8988T (cell line): Measurements from ENCODE around the gene OR6B3.

ENCODE experiments used
- DNase-seq: peaks from one replicate; pipeline ENCODE4 v3.0.0; 2011

Gene OR6B3

DNA sequence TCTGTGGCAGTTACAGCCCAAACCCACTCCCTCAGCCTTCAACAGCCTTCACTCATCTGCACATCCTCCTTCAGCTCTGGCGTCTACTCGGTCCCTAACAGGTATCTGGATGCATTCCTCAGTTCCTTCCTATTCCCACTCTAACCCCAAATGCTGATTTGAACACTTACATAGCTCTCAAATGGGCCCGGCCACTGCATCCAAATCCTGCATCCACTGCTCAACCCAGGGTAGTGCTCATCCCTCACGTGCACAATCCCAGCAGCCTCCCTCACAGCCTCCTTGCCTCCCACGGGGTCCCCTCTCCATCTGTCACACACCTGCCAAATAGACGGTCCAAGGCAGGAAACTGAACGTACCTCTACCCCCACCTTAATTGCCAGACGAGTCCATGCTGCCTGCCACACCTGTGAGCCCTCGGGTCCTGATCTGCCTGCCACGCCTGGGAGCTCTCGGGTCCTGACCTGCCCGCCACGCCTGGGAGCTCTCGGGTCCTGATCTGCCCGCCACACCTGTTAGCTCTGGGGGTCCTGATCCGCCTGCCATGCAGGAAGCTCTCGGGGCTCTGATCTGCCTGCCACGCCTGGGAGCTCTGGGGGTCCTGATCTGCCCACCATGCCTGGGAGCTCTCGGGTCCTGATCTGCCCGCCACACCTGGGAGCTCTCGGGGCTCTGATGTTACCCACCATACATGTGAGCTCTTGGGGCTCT, 9.9 kb downstream of the OR6B3 start:
- no peak for DNase-seq

GRCh38 chr2:240042740-240043139, 10.6 kb downstream of the OR6B3 start:
- DNase-seq: no peak

GRCh38 chr2:240041363-240041762, 12.0 kb downstream of the OR6B3 start:
- DNase-seq: no peak

DNA sequence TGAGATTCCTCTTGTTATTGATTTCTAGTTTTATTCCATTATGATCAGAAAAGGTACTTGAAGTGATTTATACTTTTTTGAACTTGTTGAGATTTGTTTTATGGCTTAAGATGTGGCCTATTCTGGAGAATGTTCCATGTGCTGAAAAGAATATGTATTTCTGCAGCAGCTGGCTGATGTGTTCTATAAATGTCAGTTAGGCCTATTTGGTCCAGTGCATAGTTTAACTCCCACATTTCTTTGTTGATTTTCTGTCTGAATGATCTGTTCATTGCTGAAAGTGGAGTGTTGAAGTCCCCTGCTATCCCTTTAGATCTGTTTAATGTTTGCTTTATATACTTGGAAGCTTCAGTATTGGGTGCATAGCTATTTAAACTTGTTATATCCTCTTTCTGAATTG, 16.0 kb downstream of the OR6B3 start:
- no peak for DNase-seq

DNA sequence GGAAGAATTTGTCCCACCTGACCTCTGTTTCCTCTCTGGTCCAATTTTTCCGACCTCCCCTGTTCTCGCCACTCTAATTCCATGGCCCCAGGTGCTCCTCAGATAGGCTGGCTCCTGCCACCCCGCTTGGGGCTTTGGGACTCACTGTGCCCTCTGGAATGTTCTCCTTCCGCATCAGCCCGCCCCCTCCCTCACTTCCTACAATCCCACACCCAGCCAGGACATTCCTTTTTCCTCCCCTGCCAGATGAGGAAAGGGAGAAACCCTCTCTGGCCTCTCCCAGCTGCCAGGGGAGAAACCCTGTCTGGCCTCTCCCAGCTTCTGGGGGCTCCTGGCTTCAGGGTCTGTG, 20.0 kb downstream of the OR6B3 start:
- DNase-seq: no peak

DNA sequence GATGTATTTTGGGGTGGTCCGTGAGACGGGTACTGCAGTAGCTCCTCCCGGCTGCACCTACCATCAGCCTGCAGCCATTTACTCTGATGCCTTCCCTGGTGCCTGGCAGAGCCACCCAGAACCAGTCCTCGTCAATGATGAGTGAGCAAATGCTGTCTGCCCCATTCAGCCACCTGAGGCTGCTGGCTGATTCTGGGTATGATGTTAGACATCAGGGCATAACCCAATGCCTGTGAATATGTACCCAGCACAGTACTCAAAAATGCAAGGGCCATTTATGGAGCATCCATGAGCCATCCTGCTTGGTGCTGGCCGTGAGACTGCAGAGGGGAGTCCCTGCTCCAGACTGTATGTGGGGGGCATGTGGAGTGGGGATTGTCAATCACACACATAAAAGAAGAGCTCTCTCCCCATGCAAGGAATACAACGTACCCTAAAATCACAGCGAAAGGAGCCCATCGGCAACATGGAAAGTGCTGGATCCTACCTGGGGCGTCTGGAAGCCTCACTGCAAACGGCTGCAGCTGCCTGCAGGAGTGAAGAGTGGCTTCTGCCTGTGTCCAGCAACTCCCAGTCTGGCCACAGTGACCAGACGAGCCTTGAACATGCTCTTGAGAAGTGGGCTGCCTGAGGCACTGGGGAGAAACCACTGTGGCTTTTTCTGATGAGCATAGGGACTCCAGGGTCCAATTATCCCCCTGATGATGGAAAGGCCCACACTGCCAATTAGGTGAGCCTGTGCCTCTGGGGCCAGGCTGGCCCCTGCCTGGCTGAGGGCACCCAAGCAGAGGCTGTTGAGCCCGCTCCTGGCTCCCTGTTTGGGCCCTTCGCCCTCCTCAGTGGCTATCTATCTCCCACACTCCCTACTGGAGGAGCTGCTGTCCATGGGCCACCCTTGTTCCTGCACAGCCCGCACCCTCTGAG, 20.7 kb downstream of the OR6B3 start:
- no peak for DNase-seq

DNA sequence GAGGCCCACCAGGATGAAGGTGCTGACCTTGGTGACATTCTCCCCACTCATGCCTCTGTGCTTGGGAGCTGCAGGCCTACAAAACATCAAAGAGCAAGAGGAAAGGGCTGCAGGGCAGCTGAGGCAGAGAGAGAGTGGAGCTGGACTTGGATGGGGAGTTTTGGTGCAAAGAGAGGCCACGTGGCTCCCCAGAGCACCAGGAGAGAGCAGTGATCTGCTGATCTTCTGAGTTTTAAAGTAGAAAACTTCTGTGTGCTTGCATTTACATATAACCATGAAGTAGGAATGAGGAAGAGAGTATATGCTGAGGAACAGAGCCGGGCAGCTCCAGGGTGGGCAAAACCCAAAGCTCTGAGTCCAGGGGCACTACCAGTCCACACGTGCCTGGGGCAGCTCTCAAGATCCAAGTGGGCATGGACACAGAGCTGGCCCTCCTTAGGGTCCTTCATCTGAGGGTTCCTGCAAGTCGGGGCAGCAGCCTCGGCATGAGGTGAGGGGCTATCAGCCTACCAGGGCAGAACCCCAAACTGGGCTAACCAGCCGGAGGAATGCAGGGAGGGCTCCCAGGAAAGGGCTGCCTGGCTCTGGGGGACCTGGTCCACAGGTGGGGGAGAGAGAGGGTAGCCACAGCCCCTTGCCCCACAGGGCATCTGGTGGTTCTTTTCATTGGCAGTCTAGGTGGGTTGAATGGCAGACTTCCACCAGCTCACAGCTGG, 22.8 kb downstream of the OR6B3 start, which contains the start of gene OR6B2:
OR6B2 (minus strand) TSS at position 51 of the 716 bp plus-strand sequence; CDS start at position 51, 0 bp downstream.
- DNase-seq: no peak

- no peak for DNase-seq
Observed at GRCh38 chr2:240024766-240025165, 28.6 kb downstream of the OR6B3 start.

- no peak for DNase-seq
Observed at GRCh38 chr2:240023792-240024191, 29.5 kb downstream of the OR6B3 start.

DNA sequence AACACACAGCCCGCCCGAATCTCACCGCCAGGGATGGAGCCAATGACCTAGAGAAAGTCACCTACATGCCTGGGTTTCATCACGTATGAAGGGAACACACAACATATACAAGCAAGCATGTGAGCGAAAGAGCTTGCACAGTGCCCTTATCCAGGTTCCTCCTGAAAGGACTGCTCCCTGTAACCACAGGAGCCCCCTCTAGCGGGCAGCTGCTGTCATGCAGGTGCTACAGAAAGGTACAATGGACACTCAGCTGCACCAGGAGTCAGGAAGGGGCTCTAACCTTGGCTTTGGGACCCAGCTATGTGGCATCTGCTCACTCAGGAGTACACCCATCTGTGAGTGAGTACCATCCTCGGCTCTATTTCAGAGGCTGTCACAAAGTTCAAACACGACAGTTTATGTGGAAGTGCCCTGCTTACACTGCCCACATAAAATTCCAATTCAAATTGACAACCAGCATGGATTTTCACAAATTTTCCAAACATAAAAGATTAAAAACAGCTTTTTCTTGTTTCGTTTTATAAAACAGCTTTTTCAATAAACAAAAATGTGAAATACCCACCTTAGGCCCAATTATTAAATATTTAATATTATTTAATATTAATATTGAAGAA, 31.7 kb downstream of the OR6B3 start:
- peak; percentile 77 for DNase-seq

- no peak for DNase-seq
Observed at GRCh38 chr2:240018071-240018750, 35.1 kb downstream of the OR6B3 start.

DNA sequence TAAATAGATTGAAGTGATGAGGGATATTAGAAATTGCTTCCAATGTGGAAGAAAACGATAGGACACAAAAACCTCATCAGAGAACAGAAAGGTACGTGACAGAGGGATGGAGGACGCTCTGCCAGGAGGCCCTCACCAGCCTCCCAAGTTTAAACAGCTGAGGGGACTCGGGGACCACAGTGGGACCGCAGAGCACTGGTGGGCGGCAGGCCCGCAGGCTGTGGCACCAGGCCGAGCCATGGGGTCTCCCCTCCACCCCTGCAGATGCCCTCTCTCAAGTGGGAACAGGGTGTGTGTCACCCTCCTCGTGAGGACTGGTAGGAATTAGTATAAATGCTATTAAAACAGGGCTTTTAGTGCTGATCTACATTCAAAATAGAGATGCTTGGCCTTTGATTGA, 39.0 kb downstream of the OR6B3 start:
- no peak for DNase-seq

DNA sequence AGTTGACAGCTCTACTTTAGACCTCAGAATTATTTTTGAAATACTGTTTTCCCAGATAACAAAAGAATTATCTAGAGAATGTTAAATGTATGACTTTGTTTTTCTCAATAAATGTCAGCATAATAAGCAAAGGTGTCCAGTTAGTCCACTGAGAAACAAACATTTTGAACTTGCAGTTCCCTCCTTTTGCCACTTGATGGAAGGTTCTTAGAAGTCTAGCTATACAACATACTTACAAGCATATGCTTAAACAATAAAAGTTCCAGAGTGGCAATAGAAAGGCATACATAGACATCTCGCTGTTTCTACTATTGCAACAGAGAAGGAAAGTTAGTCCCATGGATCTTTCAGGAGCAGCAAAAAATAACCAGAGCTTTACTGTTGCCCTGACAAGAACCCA, 40.0 kb downstream of the OR6B3 start:
- no peak for DNase-seq

- no peak for DNase-seq
Observed at GRCh38 chr2:240002983-240003382, 50.3 kb downstream of the OR6B3 start.

- DNase-seq: no peak
Observed at GRCh38 chr2:240000671-240001070, 52.6 kb downstream of the OR6B3 start.

- DNase-seq: no peak
Observed at GRCh38 chr2:239997686-239998409, 55.5 kb downstream of the OR6B3 start.
